DND-41 (cell line): ENCODE results near the gene POC1A.

ENCODE experiments used
- ATAC-seq: fragments of 200-7000 bp; cut with Tn5 transposase; 3 replicates; pipeline ENCODE4 v1.9.1; 2021; ENCODE audit warnings: low read depth; ENCODE audit not compliant: insufficient read depth
- DNase-seq: peaks from one replicate; pipeline ENCODE4 v3.0.0-alpha.2; 2020
- H2AFZ ChIP-seq: 2 replicates; pipeline ENCODE4 v1.6.0; 2012; ENCODE audit warnings: low read depth, low read length
- H3K27ac ChIP-seq: 2 replicates; pipeline ENCODE4 v1.5.1; 2012; ENCODE audit warnings: low read length, inconsistent platforms
- H3K27me3 ChIP-seq: fragments of 200-600 bp; sonication (generic); 2 replicates; pipeline ENCODE4 v1.6.0; 2012; ENCODE audit warnings: low read length, mild to moderate bottlenecking, inconsistent platforms; ENCODE audit not compliant: insufficient read depth, poor library complexity
- H3K36me3 ChIP-seq: 2 replicates; pipeline ENCODE4 v1.5.1; 2012; ENCODE audit warnings: low read length, inconsistent platforms; ENCODE audit not compliant: insufficient read depth
- H3K4me1 ChIP-seq: 2 replicates; pipeline ENCODE4 v1.5.1; 2012; ENCODE audit warnings: mild to moderate bottlenecking, low read length; ENCODE audit not compliant: insufficient read depth
- H3K4me2 ChIP-seq: 2 replicates; pipeline ENCODE4 v1.6.0; 2012; ENCODE audit warnings: mild to moderate bottlenecking, moderate library complexity, low read length, inconsistent platforms; ENCODE audit not compliant: insufficient read depth
- H3K4me3 ChIP-seq, 2 experiments: fragments of 200-600 bp in 1 of 2; shearing (Covaris generic) in 1 of 2; 2 replicates each; pipeline ENCODE4 v1.5.1; 2012 to 2016; ENCODE audit warnings: inconsistent platforms in 2 of 2, low read length in 2 of 2, mild to moderate bottlenecking in 2 of 2, low read depth in 1 of 2, moderate library complexity in 1 of 2
- H3K79me2 ChIP-seq: 2 replicates; pipeline ENCODE4 v1.6.0; 2012; ENCODE audit warnings: low read length, inconsistent platforms; ENCODE audit not compliant: insufficient read depth
- H3K9ac ChIP-seq: 2 replicates; pipeline ENCODE4 v1.6.0; 2012; ENCODE audit warnings: low read depth, mild to moderate bottlenecking, inconsistent platforms, low read length, moderate library complexity
- H3K9me3 ChIP-seq: 2 replicates; pipeline ENCODE4 v1.5.1; 2012; ENCODE audit warnings: low read length, moderate library complexity, mild to moderate bottlenecking, inconsistent platforms; ENCODE audit not compliant: insufficient read depth, severe bottlenecking
- H4K20me1 ChIP-seq: 2 replicates; pipeline ENCODE4 v1.6.0; 2012; ENCODE audit warnings: low read length; ENCODE audit not compliant: insufficient read depth
- EZH2 ChIP-seq: IDR thresholded peaks from 3 replicates; pipeline ENCODE4 v1.6.1; 2012; ENCODE audit warnings: borderline replicate concordance, low read depth, mild to moderate bottlenecking, moderate library complexity, low read length, inconsistent platforms; ENCODE audit not compliant: severe bottlenecking
- TF ChIP-seq, protein P1 (sequence below): IDR thresholded peaks from 2 replicates; pipeline ENCODE4 v1.5.1; 2012; ENCODE audit warnings: borderline replicate concordance, low read length, moderate library complexity, mild to moderate bottlenecking; ENCODE audit not compliant: poor library complexity, severe bottlenecking; ENCODE audit errors: extremely low read depth

Gene POC1A

DNA sequence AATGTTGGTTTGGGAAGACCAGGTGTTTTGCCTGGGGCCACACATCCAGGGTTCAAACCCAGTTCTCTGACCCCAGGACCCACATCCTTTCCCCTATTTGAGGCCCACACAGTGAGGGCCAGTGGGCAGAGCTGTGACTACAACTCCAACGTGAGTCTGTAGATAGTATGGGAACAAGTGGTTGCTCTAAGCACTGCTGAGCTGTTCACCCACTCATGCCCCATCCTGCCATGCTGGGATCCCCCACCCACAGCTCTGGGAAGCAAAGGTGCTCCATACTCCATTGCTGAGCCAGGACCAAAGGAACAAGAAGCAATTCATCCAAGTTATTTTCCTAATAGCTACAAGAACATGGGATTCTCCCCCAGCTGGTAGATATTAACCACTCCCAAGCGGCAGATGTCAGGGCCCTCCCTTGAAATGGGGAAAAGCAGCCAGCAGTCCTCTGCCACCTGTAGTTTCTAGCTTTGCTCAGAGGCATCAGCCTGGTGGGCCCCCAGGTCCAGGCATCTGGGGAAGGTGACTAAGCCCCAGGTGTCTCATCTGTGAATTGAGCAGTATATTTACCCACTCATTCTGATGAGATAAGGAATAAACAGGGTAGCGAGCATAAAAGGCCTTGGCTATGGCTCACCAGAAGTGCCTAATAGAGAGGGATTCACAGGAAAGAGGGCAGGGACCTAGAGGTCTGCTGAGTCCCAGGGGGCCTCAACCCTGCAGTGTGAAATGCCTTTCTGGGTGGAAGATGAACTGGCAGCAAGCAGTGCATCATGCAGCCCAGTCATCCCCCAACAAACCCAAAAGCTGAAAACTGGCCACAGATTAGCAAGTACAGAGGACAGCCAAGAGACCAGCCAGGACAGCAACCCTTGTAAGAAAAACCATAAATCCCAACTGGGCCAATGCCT is 33.4 kb downstream of the POC1A start:
- Histone ChIP-seq H3K27me3 (no peaks in the 10 kb centered on the region), H3K4me1 (no peaks in the 10 kb centered on the region), H2AFZ (no peak overlapping the region), H4K20me1 (no peaks in the 10 kb centered on the region; the same call in 1 of the 2 replicates), H3K27ac (no peak overlapping the region), H3K4me3 (no peak overlapping the region), H3K79me2 (no peaks in the 10 kb centered on the region), H3K9ac (no peak overlapping the region), H3K9me3 (no peaks in the 10 kb centered on the region), H3K4me2 (no peak overlapping the region), H3K36me3 (peaks cover 84% of the 10 kb centered on the region)
- no peak for TF ChIP-seq EZH2
- TF ChIP-seq, protein P1, sequence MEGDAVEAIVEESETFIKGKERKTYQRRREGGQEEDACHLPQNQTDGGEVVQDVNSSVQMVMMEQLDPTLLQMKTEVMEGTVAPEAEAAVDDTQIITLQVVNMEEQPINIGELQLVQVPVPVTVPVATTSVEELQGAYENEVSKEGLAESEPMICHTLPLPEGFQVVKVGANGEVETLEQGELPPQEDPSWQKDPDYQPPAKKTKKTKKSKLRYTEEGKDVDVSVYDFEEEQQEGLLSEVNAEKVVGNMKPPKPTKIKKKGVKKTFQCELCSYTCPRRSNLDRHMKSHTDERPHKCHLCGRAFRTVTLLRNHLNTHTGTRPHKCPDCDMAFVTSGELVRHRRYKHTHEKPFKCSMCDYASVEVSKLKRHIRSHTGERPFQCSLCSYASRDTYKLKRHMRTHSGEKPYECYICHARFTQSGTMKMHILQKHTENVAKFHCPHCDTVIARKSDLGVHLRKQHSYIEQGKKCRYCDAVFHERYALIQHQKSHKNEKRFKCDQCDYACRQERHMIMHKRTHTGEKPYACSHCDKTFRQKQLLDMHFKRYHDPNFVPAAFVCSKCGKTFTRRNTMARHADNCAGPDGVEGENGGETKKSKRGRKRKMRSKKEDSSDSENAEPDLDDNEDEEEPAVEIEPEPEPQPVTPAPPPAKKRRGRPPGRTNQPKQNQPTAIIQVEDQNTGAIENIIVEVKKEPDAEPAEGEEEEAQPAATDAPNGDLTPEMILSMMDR = no peak
- no peak for ATAC-seq
- no peak for DNase-seq

DNA sequence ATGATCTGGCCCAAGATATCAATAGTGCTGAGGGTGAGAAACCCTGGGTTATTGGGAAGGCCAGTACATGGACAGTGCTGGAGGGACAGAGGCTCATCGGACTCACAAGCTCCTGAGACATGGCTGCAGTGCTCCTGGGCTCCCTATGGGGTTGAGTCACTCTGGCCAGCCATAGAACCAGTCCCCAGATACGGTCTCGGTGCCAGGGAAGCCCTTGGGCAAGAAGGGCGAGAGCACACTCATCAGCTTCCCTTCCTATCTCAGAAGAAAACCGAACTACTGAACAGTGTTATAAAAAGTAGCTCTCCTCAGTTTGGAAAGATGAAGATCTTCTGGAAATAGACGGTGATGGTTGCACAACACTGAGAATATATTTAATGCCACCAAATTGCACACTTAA is 34.4 kb downstream of the POC1A start:
- no peak overlapping the region for H3K9ac ChIP-seq
- no peak overlapping the region for H3K27ac ChIP-seq
- peaks cover 81% of the 10 kb centered on the region for H3K36me3 ChIP-seq
- H3K27me3 ChIP-seq = no peaks in the 10 kb centered on the region
- no peak overlapping the region for H2AFZ ChIP-seq
- TF ChIP-seq EZH2 = no peak
- TF ChIP-seq, protein P1 = no peak
- H3K79me2 ChIP-seq = no peaks in the 10 kb centered on the region
- DNase-seq = no peak
- ATAC-seq = no peak
- no peak overlapping the region for H3K4me2 ChIP-seq
- H3K4me1 ChIP-seq = no peaks in the 10 kb centered on the region
- H3K4me3 ChIP-seq = no peak overlapping the region
- H4K20me1 ChIP-seq = no peaks in the 10 kb centered on the region; the same call in none of the 2 replicates
- H3K9me3 ChIP-seq = no peaks in the 10 kb centered on the region

DNA sequence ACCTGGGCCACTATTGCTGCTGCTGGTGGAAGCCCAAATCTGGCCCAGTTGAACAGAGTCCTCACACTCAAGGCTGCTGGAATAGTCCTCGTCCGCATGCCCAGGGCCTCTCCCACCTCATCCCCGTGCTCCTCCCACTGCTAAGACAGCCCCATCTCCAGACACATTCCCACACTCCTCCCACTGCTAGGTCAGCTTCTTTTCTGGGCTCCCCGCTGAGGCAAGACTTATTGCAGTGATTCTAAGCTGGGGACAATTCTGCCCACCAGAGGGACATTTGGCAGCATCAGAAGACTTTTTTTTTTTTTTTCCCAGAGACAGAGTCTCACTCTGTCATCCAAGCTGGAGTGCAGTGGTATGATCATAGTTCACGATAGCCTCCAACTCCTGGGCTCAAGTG is 35.1 kb downstream of the POC1A start:
- Histone ChIP-seq H3K36me3 (peaks cover 81% of the 10 kb centered on the region), H3K4me1 (no peaks in the 10 kb centered on the region), H3K9me3 (no peaks in the 10 kb centered on the region), H3K27ac (no peak overlapping the region), H2AFZ (no peak overlapping the region), H3K9ac (no peak overlapping the region), H4K20me1 (no peaks in the 10 kb centered on the region; the same call in none of the 2 replicates), H3K79me2 (no peaks in the 10 kb centered on the region), H3K4me2 (no peak overlapping the region), H3K27me3 (no peaks in the 10 kb centered on the region), H3K4me3 (no peak overlapping the region)
- DNase-seq (no peak), ATAC-seq (no peak)
- TF ChIP-seq, protein P1 = no peak
- no peak for TF ChIP-seq EZH2
